GM18873 (cell line): ENCODE results near the gene SNTA1.
"Not testable (repeated sequence)": the region's sequence is repeated elsewhere in the genome, so short reads cannot be mapped to it uniquely, and the experiment has no call there.

Experiments
- ATAC-seq: cut with Tn5 transposase; IDR thresholded peaks from one replicate; pipeline ENCODE4 v1.9.1; 2021; ENCODE audit warnings: mild to moderate bottlenecking, moderate library complexity, moderate number of reproducible peaks; ENCODE audit not compliant: unreplicated experiment, low FRiP score

Gene SNTA1

DNA sequence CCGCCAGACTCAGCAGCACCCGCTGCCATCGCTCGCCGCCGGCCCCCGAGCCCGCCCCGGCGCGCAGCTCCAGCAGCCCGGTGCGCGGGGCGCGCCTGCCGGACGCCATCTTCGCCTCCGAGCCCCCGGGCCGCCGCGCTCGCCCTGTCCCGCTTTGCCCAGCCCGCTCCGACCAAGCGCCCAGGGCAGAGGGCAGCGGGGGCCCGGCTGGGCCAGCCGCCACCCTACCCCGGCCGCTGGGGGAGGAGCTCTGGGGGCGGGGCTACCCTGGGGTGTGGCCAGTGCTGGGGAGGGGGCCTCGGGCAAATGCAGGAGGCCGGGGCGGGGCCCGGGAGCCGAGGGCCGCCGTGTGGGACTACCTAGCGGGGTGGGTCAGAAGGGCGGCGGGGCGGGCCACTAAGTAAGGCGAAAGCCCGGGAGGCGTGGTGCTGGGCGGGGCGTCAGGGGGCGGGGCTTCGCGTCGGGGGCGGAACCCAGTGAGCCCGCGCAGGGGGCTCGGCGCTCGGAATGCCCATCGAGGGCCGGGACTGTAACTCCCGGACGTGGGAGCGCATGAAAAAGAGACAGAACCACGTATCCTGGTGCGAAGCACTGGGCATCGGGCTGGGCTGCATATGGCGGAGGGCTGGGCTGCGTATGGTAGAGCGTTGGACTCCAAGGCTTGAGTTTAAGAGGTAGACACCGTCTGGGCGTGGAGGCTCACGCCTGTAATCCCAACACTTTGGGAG is at the start of gene SNTA1:
TSS of gene SNTA1 (minus strand) at position 252 of the 728 bp plus-strand sequence. CDS start at position 109, 143 bp downstream.
- no peak for ATAC-seq

DNA sequence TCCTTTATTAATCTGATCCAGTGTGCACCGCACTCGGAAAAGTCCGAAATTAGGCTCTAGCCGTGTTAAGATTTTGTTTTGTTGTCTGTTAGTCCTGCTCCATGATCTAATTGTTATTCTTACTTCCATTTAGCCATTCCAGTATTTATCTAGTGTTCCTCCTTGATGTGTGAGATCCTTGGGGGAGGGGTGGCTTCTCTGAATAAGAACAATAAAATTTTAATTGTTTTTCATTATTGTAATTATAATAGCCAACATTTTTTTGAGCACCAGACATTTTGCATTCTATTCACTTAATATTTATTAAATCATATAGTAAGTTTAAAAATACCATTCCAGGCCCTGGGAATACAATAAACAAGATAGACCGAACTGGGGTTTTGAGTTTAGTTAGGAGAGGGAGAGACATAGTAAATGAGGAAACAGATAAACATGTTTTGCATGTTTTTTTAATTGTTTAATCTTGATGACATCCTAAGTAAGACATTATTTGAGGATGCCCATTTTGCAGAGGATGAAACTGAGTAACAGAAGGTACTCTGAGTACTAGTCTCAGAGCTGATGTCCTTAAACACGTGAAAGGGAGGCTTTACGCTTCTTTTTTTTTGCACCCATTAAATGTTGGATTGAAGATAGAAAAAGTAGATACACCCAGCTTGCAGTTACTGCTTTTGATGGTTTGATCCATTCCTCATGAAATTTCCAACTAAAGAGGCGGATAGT is 47.5 kb upstream of the SNTA1 start:
- no peak for ATAC-seq

GRCh38 chr20:33490023-33490933 is 46.7 kb upstream of the SNTA1 start, which contains the start of gene CBFA2T2:
TSS of gene CBFA2T2 (plus strand) at chr20:33490096. CDS start at chr20:33490268, 172 bp downstream.
- ATAC-seq = peak; percentile 39

DNA sequence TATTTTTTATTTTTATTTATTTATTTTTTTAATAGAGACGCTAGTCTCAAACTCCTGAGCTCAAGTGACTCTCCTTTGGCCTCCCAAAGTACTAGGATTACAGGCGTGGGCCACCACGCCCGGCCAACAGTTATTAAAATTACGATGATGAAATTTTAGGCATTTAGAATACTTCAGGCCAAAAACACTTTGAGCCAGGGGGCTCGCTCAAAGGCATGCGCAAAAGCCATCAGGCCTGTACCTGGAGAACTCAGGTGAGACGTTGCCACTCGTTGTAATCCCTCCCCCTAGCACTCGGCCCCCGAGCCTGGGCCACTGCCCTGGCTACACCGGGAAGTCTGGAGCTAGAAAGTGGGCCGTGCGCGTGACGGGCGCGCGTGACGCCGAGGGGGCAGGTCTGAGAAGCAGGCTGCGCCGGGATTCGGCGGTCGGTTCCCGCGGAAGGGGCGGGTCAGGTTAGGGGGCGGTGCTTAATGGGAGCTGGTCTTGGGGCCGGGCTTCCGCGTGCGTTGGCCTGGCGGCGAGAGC is 46.0 kb upstream of the SNTA1 start:
- ATAC-seq = peak; percentile 91

DNA sequence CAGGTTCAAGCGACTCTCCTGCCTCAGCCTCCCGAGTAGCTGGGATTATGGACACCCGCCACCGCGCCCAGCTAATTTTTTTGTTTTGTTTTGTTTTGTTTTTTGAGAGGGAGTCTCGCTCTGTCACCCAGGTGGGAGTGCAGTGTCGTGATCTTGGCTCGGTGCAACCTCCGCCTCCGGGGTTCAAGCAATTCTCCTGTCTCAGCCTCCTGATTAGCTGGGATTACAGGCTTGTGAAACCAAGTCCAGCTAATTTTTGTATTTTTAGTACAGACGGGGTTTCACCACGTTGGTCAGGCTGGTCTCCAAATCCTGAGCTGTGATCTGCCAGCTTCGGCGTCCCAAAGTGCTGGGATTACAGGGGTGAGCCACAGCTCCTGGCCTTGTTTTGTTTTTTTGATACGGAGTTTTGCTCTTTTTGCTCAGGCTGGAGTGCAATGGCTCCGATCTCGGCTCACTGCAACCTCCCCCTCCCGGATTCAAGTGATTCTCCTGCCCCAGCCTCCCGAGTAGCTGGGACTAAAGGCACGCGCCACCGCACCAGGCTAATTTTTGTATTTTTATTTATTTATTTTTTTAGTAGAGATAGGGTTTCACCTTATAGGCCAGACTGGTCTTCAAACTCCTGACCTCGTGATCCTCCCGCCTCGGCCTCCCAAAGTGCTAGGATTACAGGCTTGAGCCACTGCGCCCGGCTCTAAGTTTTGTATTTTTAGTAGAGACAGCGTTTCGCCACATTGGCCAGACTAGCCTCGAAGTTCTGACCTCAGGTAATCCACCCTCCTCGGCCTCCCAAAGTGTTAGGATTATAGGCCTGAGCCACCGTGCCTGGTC is 45.3 kb upstream of the SNTA1 start:
- ATAC-seq = not testable (repeated sequence)

GRCh38 chr20:33488201-33488600 is 44.6 kb upstream of the SNTA1 start:
- no peak for ATAC-seq

GRCh38 chr20:33483186-33483585 is 39.6 kb upstream of the SNTA1 start:
- not testable (repeated sequence) for ATAC-seq

DNA sequence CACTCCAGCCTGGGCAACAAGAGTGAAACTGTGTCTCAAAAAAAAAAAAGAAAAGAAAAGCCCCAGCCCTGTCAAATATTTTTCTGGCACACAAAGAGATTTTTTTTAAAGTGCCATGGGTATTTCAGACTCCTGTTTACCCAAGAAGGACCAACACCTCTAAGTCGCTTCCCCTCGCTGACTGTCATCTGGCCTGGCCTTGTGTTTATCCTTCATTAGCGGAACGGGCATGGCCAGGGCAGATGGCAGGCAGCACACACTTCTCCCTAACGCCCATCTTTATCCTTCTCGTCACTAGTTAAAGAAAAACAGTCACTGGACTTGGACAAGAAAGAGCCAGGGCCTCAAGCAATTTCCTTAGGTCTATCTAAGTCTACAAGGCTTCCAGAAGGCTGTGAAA is 39.0 kb upstream of the SNTA1 start:
- no peak for ATAC-seq

GRCh38 chr20:33481431-33481941 is 37.9 kb upstream of the SNTA1 start:
- no peak for ATAC-seq

- no peak for ATAC-seq
These were observed 36.5 kb upstream of the SNTA1 start for GRCh38 chr20:33480048-33480447.

DNA sequence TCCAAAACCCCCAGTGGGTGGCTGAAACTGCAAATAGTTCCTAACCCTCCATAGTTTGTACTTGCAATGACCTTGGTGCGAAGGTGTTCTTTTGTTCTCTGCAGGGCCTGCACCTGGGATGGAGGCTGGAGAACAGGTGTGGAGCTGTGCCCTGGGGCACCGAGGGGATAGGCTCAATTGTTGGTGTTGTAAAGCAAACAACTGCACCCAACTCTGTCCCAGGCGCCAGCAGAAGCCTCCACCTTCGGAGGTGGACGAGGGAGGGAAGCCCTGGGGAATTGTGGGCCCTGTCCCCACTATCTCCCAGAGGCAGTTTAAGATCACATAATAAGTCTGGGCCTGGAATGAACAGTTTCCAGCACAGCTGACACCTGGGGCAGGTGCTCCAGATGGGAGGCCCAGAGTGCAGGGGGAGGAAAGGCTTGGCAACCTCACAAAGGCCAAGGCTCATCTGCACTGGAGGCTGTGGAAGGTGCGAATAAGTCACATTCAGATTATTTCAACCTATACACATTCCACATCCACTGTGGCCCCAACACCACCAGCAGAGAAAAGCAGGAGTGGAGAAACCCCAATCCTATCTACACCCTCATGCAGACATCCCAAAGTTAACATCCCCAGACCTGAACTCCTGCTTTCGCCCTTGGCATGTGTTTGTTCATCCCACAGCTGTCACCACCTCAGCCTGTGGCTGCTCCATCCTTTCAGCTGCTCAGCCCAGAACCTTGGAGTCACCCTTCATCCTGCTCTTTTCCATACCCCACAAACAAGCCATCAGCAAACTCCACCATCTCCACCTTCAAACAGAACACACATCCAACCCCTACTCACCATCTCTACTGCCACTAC is 34.0 kb upstream of the SNTA1 start:
- no peak for ATAC-seq

- no peak for ATAC-seq
These were observed 32.0 kb upstream of the SNTA1 start for GRCh38 chr20:33475381-33476152.

GRCh38 chr20:33474963-33475362 is 31.4 kb upstream of the SNTA1 start:
- no peak for ATAC-seq

GRCh38 chr20:33474097-33474873 is 30.7 kb upstream of the SNTA1 start:
- no peak for ATAC-seq

DNA sequence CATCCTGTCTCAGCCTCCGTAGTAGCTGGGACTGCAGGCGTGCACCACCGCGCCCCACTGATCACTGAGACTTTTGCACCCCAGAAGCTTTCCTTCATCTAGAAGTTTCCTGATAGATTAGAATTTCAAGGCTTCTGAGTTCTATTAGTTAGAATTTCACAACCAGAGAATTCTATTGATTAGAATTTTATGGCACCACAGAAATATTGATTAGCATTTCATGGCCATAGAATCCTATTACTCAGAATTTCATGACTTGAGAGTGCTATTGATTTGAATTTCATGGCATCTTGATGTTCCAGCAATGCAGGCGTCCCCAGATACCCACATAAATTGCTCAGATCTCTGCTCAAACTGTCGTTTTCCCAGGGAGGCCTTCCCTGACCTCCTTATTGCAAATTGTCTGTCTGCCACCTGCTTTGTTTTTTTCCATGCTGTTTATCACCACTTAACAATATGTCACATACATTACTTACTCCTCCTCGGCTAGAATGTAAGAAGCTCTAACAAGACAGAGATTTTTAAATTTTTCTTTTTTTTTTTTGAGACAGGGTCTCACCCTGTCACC is 29.4 kb upstream of the SNTA1 start:
- no peak for ATAC-seq

GRCh38 chr20:33470866-33471265 is 27.3 kb upstream of the SNTA1 start:
- ATAC-seq = no peak

DNA sequence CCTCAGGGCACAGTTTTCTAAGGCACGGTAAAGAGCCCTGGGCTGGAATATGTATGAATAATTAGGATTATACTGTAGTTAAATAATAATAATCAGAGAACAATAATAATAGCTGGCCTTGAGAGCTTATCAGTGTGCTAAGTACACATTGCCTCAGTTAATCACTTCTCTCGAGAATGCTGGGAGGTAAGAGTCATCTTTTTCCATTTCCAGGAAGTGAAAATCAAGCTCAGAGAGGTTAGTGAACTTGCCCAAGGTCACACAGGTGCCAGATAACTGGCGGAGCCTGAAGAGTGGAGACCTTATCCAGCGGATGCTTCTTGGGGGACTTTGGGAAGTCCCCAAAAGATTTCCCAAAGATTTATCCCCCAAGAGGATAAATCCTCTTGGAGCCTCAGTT is 26.9 kb upstream of the SNTA1 start:
- ATAC-seq = no peak
